ENCODE measurements around the gene MPL. TPM values are rescaled to one million over a fixed set of nuclear protein-coding genes. Genes with fewer than 3 reads are reported as not detected.

Gene MPL
- total RNA-seq, 1 experiment from 2014 or later: 0.15 TPM

DNA sequence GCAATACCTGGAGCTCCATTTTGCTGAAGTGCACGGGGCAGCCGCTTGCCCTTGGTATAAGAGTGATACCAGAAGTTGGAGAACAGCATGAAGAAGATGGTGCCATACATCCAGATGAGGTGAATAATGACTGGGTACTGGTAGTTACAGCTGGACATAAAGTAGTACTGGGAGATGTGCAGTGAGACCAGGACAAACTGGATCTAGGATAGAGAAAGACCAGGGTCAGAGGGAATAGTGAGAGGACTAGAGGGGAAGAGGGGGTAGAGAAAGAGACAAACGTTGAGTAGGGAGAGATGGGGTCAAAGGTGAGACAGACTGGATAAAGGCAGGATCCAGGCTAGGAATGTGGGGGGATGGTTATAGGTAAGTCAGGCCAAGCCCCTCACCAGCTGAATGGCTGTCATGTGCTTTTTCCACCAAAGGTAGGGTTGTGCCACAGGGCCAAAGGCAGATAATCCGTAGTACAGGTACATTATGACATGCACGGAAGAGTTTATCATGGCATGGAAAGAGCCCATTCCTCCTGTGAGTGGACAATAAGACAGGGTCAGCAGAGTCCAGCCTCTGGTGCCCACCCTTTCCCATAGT, 26.4 kb downstream of the MPL start (continued):
- 0 out of 2 replicates have a peak, but pooled peaks have one; percentile 30 for TF ChIP-seq ZNF532 (CRISPR knock-in tag; IDR thresholded peaks at IDR 0.05; ENCODE audit: borderline replicate concordance)
- 0 out of 2 replicates have a peak, but pooled peaks have one; percentile 8 for TF ChIP-seq CREM (CRISPR knock-in tag; IDR thresholded peaks at IDR 0.05)
- TF ChIP-seq, protein P1, sequence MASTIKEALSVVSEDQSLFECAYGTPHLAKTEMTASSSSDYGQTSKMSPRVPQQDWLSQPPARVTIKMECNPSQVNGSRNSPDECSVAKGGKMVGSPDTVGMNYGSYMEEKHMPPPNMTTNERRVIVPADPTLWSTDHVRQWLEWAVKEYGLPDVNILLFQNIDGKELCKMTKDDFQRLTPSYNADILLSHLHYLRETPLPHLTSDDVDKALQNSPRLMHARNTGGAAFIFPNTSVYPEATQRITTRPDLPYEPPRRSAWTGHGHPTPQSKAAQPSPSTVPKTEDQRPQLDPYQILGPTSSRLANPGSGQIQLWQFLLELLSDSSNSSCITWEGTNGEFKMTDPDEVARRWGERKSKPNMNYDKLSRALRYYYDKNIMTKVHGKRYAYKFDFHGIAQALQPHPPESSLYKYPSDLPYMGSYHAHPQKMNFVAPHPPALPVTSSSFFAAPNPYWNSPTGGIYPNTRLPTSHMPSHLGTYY (CRISPR knock-in tag; IDR thresholded peaks at IDR 0.05): peak; percentile 14; the same call in 1 of the 2 replicates
- TF ChIP-seq ATF1 (CRISPR knock-in tag; IDR thresholded peaks at IDR 0.05): no peak
- TF ChIP-seq ZNF671 (CRISPR knock-in tag; IDR thresholded peaks at IDR 0.05): peak; percentile 53; the same call in 1 of the 2 replicates

DNA sequence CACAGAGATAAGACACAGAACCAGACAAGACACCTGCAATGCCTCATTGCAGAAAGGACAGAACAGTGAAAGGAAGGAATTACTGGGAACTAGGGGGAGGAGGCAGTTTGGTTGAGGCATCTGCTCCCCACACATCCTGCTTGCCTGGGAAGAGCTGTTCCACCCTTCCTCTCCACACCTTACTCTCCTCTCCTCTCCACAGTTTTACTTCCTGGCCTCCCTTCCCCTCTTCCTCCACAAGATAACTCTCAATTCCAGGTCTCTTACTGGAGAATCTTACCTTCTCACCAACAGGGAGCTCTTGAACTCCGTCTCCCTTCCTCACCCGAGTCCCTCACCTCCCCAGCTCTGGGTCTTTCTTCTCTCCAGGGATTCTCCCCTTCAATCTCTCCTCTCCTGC, 28.1 kb downstream of the MPL start:
- ATAC-seq (no peak), DNase-seq (ENCODE audit: low spot score) (no peak)
- Mint-ChIP-seq H3K27ac (no peak overlapping the region; the same call in 1 of the 2 replicates), H3K4me1 (peaks cover 36% of the 10 kb centered on the region), H3K4me3 (peak overlapping the region; percentile 81), H3K27me3 (ENCODE audit: low read depth) (no peaks in the 10 kb centered on the region), H3K9me3 (no peaks in the 10 kb centered on the region), H3K36me3 (peaks cover 39% of the 10 kb centered on the region)
- POLR2A ChIA-PET: no interaction called here
- CTCF ChIA-PET: no interaction called here
- TF ChIP-seq ELF4 (CRISPR knock-in tag; IDR thresholded peaks at IDR 0.05; ENCODE audit: low read depth) (no peak), JUN (CRISPR knock-in tag; IDR thresholded peaks at IDR 0.05) (no peak), ATF1 (CRISPR knock-in tag; IDR thresholded peaks at IDR 0.05) (no peak), FOXK1 (CRISPR knock-in tag; IDR thresholded peaks at IDR 0.05) (no peak), GRHL2 (CRISPR knock-in tag; IDR thresholded peaks at IDR 0.05; ENCODE audit: insufficient replicate concordance, severe bottlenecking) (no peak), SP1 (CRISPR knock-in tag; conservative IDR thresholded peaks at IDR 0.05) (no peak), ZNF219 (CRISPR knock-in tag; IDR thresholded peaks at IDR 0.05; ENCODE audit: borderline replicate concordance) (no peak), PRRX2 (CRISPR knock-in tag; IDR thresholded peaks at IDR 0.05) (no peak), SMAD3 (CRISPR knock-in tag; IDR thresholded peaks at IDR 0.05; ENCODE audit: borderline replicate concordance) (no peak)
- TF ChIP-seq, protein P2, sequence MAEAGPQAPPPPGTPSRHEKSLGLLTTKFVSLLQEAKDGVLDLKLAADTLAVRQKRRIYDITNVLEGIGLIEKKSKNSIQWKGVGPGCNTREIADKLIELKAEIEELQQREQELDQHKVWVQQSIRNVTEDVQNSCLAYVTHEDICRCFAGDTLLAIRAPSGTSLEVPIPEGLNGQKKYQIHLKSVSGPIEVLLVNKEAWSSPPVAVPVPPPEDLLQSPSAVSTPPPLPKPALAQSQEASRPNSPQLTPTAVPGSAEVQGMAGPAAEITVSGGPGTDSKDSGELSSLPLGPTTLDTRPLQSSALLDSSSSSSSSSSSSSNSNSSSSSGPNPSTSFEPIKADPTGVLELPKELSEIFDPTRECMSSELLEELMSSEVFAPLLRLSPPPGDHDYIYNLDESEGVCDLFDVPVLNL (CRISPR knock-in tag; IDR thresholded peaks at IDR 0.05; ENCODE audit: borderline replicate concordance, low read depth): no peak
- TF ChIP-seq, protein P3, sequence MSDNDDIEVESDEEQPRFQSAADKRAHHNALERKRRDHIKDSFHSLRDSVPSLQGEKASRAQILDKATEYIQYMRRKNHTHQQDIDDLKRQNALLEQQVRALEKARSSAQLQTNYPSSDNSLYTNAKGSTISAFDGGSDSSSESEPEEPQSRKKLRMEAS (CRISPR knock-in tag; IDR thresholded peaks at IDR 0.05): no peak
- TF ChIP-seq, protein P4, sequence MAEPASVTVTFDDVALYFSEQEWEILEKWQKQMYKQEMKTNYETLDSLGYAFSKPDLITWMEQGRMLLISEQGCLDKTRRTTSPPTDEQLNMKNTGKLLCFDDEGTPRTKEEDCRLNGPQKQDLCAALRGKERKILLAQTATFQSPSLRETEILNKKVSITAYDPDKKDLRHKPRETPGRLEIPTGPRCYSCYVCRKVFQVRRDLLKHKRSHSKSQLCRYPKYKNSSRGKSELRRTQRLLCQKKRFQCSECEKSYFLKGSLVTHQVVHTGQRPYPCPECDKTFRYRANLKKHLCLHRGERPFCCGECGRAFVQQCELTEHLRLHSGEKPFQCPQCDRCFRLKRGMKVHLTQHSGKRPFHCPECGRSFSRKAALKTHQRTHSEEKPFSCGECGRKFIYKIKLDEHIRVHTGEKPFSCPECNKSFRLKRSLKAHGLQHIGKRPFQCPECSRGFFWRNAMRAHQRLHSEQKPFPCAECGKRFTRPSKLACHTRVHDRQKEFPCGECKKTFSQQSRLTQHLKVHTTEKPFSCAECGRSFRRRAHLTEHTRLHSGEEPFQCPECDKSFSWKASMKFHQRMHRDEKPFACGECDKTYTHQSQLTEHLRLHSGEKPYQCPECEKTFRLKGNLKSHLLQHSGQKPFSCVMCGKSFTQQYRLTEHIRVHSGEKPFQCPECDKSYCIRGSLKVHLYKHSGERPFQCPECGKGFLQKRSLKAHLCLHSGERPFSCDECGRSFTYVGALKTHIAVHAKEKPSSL (CRISPR knock-in tag; conservative IDR thresholded peaks at IDR 0.05): no peak
- TF ChIP-seq, protein P1 (CRISPR knock-in tag; IDR thresholded peaks at IDR 0.05): no peak
- TF ChIP-seq, protein P5, sequence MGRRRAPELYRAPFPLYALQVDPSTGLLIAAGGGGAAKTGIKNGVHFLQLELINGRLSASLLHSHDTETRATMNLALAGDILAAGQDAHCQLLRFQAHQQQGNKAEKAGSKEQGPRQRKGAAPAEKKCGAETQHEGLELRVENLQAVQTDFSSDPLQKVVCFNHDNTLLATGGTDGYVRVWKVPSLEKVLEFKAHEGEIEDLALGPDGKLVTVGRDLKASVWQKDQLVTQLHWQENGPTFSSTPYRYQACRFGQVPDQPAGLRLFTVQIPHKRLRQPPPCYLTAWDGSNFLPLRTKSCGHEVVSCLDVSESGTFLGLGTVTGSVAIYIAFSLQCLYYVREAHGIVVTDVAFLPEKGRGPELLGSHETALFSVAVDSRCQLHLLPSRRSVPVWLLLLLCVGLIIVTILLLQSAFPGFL (CRISPR knock-in tag; IDR thresholded peaks at IDR 0.05; ENCODE audit: borderline replicate concordance): no peak
- TF ChIP-seq, protein P6, sequence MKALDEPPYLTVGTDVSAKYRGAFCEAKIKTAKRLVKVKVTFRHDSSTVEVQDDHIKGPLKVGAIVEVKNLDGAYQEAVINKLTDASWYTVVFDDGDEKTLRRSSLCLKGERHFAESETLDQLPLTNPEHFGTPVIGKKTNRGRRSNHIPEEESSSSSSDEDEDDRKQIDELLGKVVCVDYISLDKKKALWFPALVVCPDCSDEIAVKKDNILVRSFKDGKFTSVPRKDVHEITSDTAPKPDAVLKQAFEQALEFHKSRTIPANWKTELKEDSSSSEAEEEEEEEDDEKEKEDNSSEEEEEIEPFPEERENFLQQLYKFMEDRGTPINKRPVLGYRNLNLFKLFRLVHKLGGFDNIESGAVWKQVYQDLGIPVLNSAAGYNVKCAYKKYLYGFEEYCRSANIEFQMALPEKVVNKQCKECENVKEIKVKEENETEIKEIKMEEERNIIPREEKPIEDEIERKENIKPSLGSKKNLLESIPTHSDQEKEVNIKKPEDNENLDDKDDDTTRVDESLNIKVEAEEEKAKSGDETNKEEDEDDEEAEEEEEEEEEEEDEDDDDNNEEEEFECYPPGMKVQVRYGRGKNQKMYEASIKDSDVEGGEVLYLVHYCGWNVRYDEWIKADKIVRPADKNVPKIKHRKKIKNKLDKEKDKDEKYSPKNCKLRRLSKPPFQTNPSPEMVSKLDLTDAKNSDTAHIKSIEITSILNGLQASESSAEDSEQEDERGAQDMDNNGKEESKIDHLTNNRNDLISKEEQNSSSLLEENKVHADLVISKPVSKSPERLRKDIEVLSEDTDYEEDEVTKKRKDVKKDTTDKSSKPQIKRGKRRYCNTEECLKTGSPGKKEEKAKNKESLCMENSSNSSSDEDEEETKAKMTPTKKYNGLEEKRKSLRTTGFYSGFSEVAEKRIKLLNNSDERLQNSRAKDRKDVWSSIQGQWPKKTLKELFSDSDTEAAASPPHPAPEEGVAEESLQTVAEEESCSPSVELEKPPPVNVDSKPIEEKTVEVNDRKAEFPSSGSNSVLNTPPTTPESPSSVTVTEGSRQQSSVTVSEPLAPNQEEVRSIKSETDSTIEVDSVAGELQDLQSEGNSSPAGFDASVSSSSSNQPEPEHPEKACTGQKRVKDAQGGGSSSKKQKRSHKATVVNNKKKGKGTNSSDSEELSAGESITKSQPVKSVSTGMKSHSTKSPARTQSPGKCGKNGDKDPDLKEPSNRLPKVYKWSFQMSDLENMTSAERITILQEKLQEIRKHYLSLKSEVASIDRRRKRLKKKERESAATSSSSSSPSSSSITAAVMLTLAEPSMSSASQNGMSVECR (CRISPR knock-in tag; IDR thresholded peaks at IDR 0.05; ENCODE audit: borderline replicate concordance): no peak
